Endothelial cell of umbilical vein (primary cell): ENCODE results near the gene FBXL14. TPM values are rescaled to one million over a fixed set of nuclear protein-coding genes. Genes with fewer than 3 reads are reported as not detected.

Experiments
- BruUV-seq: library from RNA; stranded (reverse); fragments of 400-500 nt; replicated peaks from 2 replicates; lab custom pipeline; 2021; lab: Mats Ljungman, UMichigan
- CTCF ChIA-PET: fragments of 300-600, 350-600 bp; sonication (Branson Sonifier 250); formaldehyde crosslinking; loops from one replicate; lab custom pipeline; 2021; ENCODE audit warnings: antibody characterized with exemption, inconsistent platforms; lab: Charles Lee
- POLR2A ChIA-PET: fragments of 300-600, 350-600 bp; sonication (Branson Sonifier 250); formaldehyde crosslinking; loops from one replicate; lab custom pipeline; 2021; ENCODE audit warnings: antibody characterized with exemption, inconsistent platforms; lab: Charles Lee
- DNase-seq: peaks from one replicate; pipeline ENCODE4 v3.0.0-alpha.2; 2011; ENCODE audit warnings: low read depth, low spot score
- FAIRE-seq: peaks from 2 replicates; lab custom pipeline; 2011; peaks lifted over from hg19 to GRCh38; lab: Jason Lieb, UNC
- H2AFZ ChIP-seq: 2 replicates; pipeline ENCODE4 v1.6.0; 2012; ENCODE audit warnings: low read depth, low read length, control low read depth, inconsistent platforms
- H3K27ac ChIP-seq: 2 replicates; pipeline ENCODE4 v1.5.1; 2011; ENCODE audit warnings: low read depth, mild to moderate bottlenecking, control low read depth, low read length, moderate library complexity; ENCODE audit not compliant: insufficient read depth
- H3K27me3 ChIP-seq, 2 experiments: 2 replicates each; pipeline versions ENCODE4 v1.6.0 to v1.6.1; 2011; ENCODE audit warnings: low read length in 2 of 2, mixed read lengths in 1 of 2; ENCODE audit not compliant: control insufficient read depth in 2 of 2, insufficient read depth in 2 of 2
- H3K36me3 ChIP-seq, 2 experiments: 2 replicates in 1 of 2; 3 replicates in 1 of 2; pipeline ENCODE4 v1.5.1; 2011; ENCODE audit warnings: low read length in 2 of 2, mild to moderate bottlenecking in 1 of 2, moderate library complexity in 1 of 2; ENCODE audit not compliant: control insufficient read depth in 2 of 2, insufficient read depth in 2 of 2; ENCODE audit errors: extremely low read depth in 1 of 2
- H3K4me1 ChIP-seq: 3 replicates; pipeline ENCODE4 v1.5.1; 2011; ENCODE audit warnings: mild to moderate bottlenecking, low read length; ENCODE audit not compliant: control insufficient read depth, insufficient read depth; ENCODE audit errors: extremely low read depth
- H3K4me2 ChIP-seq: 2 replicates; pipeline ENCODE4 v1.6.1; 2011; ENCODE audit warnings: low read length, control low read depth, mixed read lengths; ENCODE audit not compliant: insufficient read depth
- H3K4me3 ChIP-seq, 3 experiments: fragments of 200-600 bp in 1 of 3; sonication (generic), shearing (Covaris generic) in 1 of 3; replicated peaks in 1 of 3; 2 replicates each; pipeline ENCODE4 v1.5.1; 2011 to 2016; ENCODE audit warnings: control low read depth in 3 of 3, low read length in 3 of 3, mild to moderate bottlenecking in 2 of 3, inconsistent platforms in 1 of 3, low read depth in 1 of 3, moderate library complexity in 1 of 3; ENCODE audit not compliant: insufficient read depth in 1 of 3
- H3K79me2 ChIP-seq: 2 replicates; pipeline ENCODE4 v1.6.0; 2012; ENCODE audit warnings: low read length, inconsistent platforms; ENCODE audit not compliant: control insufficient read depth, insufficient read depth
- H3K9ac ChIP-seq: replicated peaks from 2 replicates; pipeline ENCODE3; 2011; ENCODE audit warnings: low read length, control low read depth; ENCODE audit not compliant: insufficient read depth; ENCODE audit errors: extremely low read depth
- H3K9me1 ChIP-seq: replicated peaks from 3 replicates; pipeline ENCODE4 v1.6.0; 2011; ENCODE audit warnings: mild to moderate bottlenecking, low read length; ENCODE audit not compliant: control insufficient read depth, insufficient read depth; ENCODE audit errors: extremely low read depth
- H3K9me3 ChIP-seq: replicated peaks from 2 replicates; pipeline ENCODE4 v1.5.1; 2012; ENCODE audit warnings: low read length, inconsistent platforms; ENCODE audit not compliant: control insufficient read depth, insufficient read depth
- H4K20me1 ChIP-seq: replicated peaks from 2 replicates; pipeline ENCODE3; 2011; ENCODE audit warnings: mild to moderate bottlenecking, low read length; ENCODE audit not compliant: control insufficient read depth, insufficient read depth; ENCODE audit errors: extremely low read depth
- EZH2 ChIP-seq: IDR thresholded peaks from 2 replicates; pipeline ENCODE4 v1.6.1; 2012; ENCODE audit warnings: borderline replicate concordance, low read depth, mild to moderate bottlenecking, moderate library complexity, low read length, inconsistent platforms; ENCODE audit not compliant: severe bottlenecking
- FOS ChIP-seq: IDR thresholded peaks from 2 replicates; pipeline ENCODE4 v1.6.1; 2011; ENCODE audit warnings: mild to moderate bottlenecking, low read length, moderate library complexity, borderline replicate concordance; ENCODE audit not compliant: insufficient read depth
- GATA2 ChIP-seq: IDR thresholded peaks from 2 replicates; pipeline ENCODE4 v1.7.0; 2011; ENCODE audit warnings: low read depth, mild to moderate bottlenecking, moderate library complexity, mixed read lengths, low read length; ENCODE audit not compliant: insufficient read length, insufficient read depth
- JUN ChIP-seq: IDR thresholded peaks from 2 replicates; pipeline ENCODE4 v1.6.1; 2011; ENCODE audit warnings: borderline replicate concordance, low read depth; ENCODE audit not compliant: insufficient read length, insufficient read depth
- MYC ChIP-seq: IDR thresholded peaks from one replicate; pipeline ENCODE4 v1.6.1; 2011; ENCODE audit warnings: mild to moderate bottlenecking, low read depth, low read length
- POLR2A ChIP-seq: IDR thresholded peaks from 2 replicates; pipeline ENCODE4 v1.6.1; 2012; ENCODE audit warnings: low read depth, mild to moderate bottlenecking, control low read depth, low read length
- POLR2AphosphoS5 ChIP-seq: IDR thresholded peaks from 2 replicates; pipeline ENCODE4 v1.6.1; 2012; ENCODE audit warnings: low read depth, mild to moderate bottlenecking, control low read depth, low read length, moderate library complexity; ENCODE audit not compliant: insufficient read depth
- dilution Hi-C: fragments of 300-500 bp; cut with MboI; formaldehyde crosslinking; loops from one replicate; pipeline ENCODE4 v1.15.0; 2019; ENCODE audit warnings: low sequenced_read_pairs; ENCODE audit not compliant: extremely low pct_ligation_motif_present
- intact Hi-C: fragments of 100-400 bp; cut with micrococcal nuclease; formaldehyde crosslinking; loops from one replicate; pipeline ENCODE4 v1.10.0; 2022
- polyA plus RNA-seq, 4 experiments: library from polyadenylated mRNA; depleted of rRNA in 3 of 4; stranded (reverse) in 3 of 4; unstranded in 1 of 4; fragments of >200 nt; gene quantifications; 2 replicates each; pipeline versions ENCODE4 v1.2.1 to v1.2.3, GENCODE V29; 2011 to 2012; ENCODE audit warnings: missing spikeins in 1 of 4
- total RNA-seq: library from RNA; stranded (reverse); gene quantifications from 2 replicates; pipeline ENCODE4 v1.2.3, GENCODE V29; 2021
- TF ChIP-seq, protein P1 (sequence below): IDR thresholded peaks from 2 replicates; pipeline ENCODE4 v1.6.1; 2011; ENCODE audit not compliant: insufficient read depth, insufficient read length
- TF ChIP-seq, protein P2 (sequence below), 2 donors: IDR thresholded peaks; 1 replicate in 1 of 2; 2 replicates in 1 of 2; pipeline ENCODE4 v1.5.1; 2011; ENCODE audit warnings: low read length in 2 of 2, mild to moderate bottlenecking in 2 of 2, moderate library complexity in 2 of 2, control low read depth in 1 of 2, inconsistent platforms in 1 of 2, low read depth in 1 of 2; ENCODE audit not compliant: insufficient read depth in 1 of 2; ENCODE audit errors: extremely low read depth in 1 of 2

Gene FBXL14
- total and polyA plus RNA-seq, 2 donors (not counting 3 experiments of a cell fraction or from before 2014, with no cell fraction given), result 11.3 to 15.7 TPM

- peaks cover 16% of the 10 kb centered on the region for H3K79me2 ChIP-seq
- DNase-seq, result no peak
- ChIA-PET CTCF (interaction anchor here (1.5 to 5.7 kb wide), 2 partner anchors 459 to 471 kb away, joined by 3 to 44 read pairs; no protein-coding TSS in a partner anchor), POLR2A (no interaction called here)
- intact Hi-C loops (loop anchor here (10.0 kb wide), 1 partner anchor 834 kb away; the partner anchor contains the start of gene WNK1), dilution Hi-C loops (no loop called here)
- no peaks in the 10 kb centered on the region for H3K9me1 ChIP-seq
- H3K4me2 ChIP-seq, result no peak overlapping the region
- BruUV-seq, result no TSS peak
- TF ChIP-seq, protein P1, sequence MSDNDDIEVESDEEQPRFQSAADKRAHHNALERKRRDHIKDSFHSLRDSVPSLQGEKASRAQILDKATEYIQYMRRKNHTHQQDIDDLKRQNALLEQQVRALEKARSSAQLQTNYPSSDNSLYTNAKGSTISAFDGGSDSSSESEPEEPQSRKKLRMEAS, result no peak
- TF ChIP-seq, protein P2, sequence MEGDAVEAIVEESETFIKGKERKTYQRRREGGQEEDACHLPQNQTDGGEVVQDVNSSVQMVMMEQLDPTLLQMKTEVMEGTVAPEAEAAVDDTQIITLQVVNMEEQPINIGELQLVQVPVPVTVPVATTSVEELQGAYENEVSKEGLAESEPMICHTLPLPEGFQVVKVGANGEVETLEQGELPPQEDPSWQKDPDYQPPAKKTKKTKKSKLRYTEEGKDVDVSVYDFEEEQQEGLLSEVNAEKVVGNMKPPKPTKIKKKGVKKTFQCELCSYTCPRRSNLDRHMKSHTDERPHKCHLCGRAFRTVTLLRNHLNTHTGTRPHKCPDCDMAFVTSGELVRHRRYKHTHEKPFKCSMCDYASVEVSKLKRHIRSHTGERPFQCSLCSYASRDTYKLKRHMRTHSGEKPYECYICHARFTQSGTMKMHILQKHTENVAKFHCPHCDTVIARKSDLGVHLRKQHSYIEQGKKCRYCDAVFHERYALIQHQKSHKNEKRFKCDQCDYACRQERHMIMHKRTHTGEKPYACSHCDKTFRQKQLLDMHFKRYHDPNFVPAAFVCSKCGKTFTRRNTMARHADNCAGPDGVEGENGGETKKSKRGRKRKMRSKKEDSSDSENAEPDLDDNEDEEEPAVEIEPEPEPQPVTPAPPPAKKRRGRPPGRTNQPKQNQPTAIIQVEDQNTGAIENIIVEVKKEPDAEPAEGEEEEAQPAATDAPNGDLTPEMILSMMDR (IDR thresholded peaks at IDR 0.05; ENCODE audit: extremely low read depth in 1 of 2, insufficient read depth in 1 of 2, low read depth in 1 of 2, low read length in 2 of 2), result no peak
- TF ChIP-seq JUN (no peak), POLR2AphosphoS5 (no peak), POLR2A (no peak), EZH2 (no peak), MYC (no peak), GATA2 (no peak), FOS (no peak)
- H3K27ac ChIP-seq, result no peak overlapping the region
- peaks cover 2% of the 10 kb centered on the region for H4K20me1 ChIP-seq
- no peaks in the 10 kb centered on the region for H3K36me3 ChIP-seq
- peaks cover 31% of the 10 kb centered on the region for H3K4me1 ChIP-seq
- H3K9ac ChIP-seq, result no peak overlapping the region
- H2AFZ ChIP-seq, result no peak overlapping the region
- no peaks in the 10 kb centered on the region for H3K27me3 ChIP-seq
- no peaks in the 10 kb centered on the region for H3K9me3 ChIP-seq
- H3K4me3 ChIP-seq, result no peak overlapping the region
- FAIRE-seq, result no peak
These were observed 5.8 kb downstream of the FBXL14 start for GRCh38 chr12:1588575-1588947.
